Astrocyte of the cerebellum (primary cell): Measurements from ENCODE around the gene ARHGAP22.

Experiments used
- DNase-seq: peaks from one replicate; pipeline ENCODE4 v3.0.0-alpha.2; 2011; ENCODE audit warnings: low read depth
- H3K4me3 ChIP-seq: 2 replicates; pipeline ENCODE4 v1.5.1; 2011; ENCODE audit warnings: mild to moderate bottlenecking, low read depth, low read length, moderate library complexity
- in situ Hi-C: cut with HindIII; loops from 2 replicates; pipeline ENCODE4 v1.10.0; 2017; ENCODE audit warnings: low sequenced_read_pairs
- TF ChIP-seq, protein P1 (sequence below): IDR thresholded peaks from 2 replicates; pipeline ENCODE4 v1.5.1; 2012; ENCODE audit warnings: low read length, low read depth, moderate library complexity, mild to moderate bottlenecking; ENCODE audit errors: missing control alignments

The ARHGAP22 gene

DNA sequence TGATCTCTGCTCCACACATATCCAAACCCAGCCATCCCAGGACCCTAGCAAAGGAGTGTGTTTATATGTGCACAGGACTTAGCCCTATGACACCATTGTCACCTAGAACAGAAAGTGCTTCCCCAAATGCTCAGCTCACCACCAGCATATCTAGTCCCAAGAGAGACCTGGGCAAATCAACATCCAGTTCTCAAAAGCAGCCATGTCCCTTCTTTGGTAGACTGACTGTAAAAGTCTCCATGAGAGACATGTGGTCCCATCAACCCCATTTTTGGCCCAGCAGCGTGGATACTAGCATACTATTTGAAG lies 20.9 kb upstream of the ARHGAP22 start:
- TF ChIP-seq, protein P1, sequence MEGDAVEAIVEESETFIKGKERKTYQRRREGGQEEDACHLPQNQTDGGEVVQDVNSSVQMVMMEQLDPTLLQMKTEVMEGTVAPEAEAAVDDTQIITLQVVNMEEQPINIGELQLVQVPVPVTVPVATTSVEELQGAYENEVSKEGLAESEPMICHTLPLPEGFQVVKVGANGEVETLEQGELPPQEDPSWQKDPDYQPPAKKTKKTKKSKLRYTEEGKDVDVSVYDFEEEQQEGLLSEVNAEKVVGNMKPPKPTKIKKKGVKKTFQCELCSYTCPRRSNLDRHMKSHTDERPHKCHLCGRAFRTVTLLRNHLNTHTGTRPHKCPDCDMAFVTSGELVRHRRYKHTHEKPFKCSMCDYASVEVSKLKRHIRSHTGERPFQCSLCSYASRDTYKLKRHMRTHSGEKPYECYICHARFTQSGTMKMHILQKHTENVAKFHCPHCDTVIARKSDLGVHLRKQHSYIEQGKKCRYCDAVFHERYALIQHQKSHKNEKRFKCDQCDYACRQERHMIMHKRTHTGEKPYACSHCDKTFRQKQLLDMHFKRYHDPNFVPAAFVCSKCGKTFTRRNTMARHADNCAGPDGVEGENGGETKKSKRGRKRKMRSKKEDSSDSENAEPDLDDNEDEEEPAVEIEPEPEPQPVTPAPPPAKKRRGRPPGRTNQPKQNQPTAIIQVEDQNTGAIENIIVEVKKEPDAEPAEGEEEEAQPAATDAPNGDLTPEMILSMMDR, result no peak
- in situ Hi-C loops, result no loop called here
- no peak overlapping the region for H3K4me3 ChIP-seq
- DNase-seq, result no peak

DNA sequence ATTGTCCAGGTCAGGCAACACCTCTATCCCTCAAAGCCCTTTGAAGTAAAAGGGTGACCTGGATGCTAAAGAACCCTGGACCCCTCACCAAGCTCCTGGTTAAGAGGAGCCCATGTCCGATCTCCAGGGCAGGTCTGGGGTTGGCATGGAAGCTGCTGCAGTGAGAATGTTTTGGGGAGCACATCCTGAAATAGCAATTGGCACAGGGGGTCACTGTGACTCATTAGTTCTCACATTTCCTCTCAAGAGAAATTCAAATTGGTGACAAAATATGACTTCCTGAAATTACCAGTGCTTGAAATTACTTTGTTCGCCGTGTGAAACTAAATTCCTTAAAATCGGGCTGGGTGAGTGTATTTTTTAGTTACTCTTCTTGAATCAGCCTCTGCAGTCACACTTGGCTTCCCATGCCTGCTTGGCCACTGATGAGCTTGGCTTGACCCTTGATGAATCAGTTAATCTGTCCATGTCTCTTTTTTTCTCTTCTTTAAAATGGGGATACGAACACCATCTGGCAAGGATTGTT lies 18.8 kb upstream of the ARHGAP22 start:
- in situ Hi-C loops, result no loop called here
- no peak for DNase-seq
- TF ChIP-seq, protein P1, result no peak
- no peak overlapping the region for H3K4me3 ChIP-seq

DNA sequence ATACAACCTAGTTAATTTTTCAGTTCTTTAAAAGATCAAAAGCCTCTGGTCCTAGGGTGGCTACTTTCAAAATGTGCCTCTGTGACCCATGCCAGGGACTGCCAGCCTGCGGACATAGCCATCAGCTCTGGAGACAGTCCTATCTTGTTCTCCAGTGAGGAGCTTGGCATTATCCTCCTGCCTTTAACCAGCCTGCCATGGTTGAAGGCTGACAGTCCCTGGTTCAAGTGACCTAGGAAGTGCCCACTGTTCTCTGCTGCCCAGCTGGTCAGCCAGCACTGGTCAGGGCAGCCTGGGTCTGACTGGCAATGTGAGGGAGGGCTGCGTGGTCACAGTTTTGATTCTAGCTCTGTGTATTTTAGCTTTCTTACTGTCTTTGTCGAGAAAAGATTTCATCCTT lies 18.1 kb upstream of the ARHGAP22 start:
- no peak overlapping the region for H3K4me3 ChIP-seq
- DNase-seq, result no peak
- in situ Hi-C loops, result no loop called here
- TF ChIP-seq, protein P1, result no peak

DNA sequence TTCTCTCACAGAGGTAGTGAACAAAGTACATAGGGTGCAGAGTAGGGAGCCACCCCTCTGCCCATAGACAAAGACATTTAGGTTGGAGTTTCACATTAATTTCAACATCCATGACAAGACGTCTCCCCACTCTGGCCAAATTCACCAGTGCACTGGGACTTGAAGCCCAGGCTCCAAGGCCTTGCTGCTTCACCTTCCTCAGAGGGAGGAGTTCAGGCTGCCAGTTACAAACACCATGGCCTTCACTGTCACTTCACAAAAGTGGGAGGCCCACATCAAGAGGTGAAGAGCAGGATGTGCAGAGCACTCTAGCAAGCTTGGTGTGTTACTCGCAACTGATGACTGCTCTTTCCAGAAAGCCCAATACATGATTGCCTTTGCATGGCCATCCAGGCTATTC lies 15.8 kb upstream of the ARHGAP22 start:
- TF ChIP-seq, protein P1, result no peak
- in situ Hi-C loops, result no loop called here
- no peak for DNase-seq
- no peak overlapping the region for H3K4me3 ChIP-seq

DNA sequence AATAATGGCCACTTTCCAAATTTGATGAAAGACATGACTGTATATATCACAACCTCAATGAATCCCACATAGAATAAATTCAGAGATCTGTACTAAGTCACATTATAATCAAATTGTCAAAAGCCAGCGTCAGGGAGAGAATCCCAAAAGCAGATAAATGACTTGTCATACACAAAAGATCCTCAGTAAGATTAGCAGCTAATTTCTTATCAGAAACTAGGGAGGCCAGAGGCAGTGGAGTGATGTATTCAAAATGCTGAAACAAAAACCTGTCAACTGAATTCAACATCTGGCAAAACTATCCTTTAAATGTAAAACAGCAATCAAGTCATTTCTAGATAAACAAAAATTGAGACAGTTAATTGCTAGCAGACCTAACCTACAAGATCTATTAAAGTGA lies 11.6 kb upstream of the ARHGAP22 start:
- in situ Hi-C loops, result no loop called here
- no peak for DNase-seq
- TF ChIP-seq, protein P1, result no peak
- H3K4me3 ChIP-seq, result no peak overlapping the region

DNA sequence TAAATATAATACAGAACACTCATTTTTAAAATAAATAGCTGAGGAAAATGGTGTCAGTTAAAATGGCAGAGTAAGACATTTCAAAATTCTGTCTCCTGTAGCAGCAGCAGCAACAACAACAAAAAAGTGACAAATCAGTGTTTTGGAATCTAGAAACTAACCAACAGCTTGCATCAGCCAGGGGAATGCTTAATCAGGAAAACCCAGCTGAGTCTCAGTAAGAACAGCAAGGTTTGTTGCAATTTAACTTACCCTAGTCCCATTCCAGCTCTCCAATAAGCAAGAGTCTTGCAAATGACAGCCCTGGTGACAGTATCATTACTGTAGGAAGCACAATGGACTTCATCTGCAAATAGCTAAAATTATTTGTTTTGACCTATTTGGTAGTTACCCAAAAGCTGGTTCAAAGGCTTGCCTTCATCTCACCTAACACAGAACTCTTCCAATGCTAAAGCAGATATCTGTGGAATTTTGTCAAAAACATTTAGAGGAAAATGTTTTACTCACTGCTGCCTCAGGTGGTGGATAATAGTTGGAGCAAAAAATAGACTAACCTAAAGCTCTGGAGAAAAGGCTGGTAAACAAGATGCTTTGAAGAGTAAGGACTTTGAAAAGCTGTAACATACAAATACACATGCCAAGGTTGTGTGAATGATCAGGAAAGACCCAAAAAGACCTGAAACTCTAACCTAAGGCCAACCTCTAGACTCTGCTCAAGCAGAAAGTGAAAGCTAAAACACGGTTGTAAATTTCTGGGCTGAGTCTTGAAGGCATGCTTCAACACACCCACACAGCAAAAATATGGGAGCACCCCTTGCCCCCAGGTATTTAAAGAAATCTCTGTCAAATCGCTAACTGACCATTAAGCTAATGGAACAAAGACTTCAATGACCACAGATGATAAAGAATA lies 9.9 kb upstream of the ARHGAP22 start:
- H3K4me3 ChIP-seq, result no peak overlapping the region
- in situ Hi-C loops, result no loop called here
- DNase-seq, result no peak
- TF ChIP-seq, protein P1, result peak; percentile 39
